NCI-H774 (cell line): ENCODE results near the gene ZNF197.
"Not testable (repeated sequence)": the region's sequence is repeated elsewhere in the genome, so short reads cannot be mapped to it uniquely, and the experiment has no call there.

Experiments used
- DNase-seq: peaks from one replicate; lab custom pipeline; 2025; lab: John Stamatoyannopoulos, UW

Gene ZNF197

GRCh38 chr3:44624749-44625480 is at the start of gene ZNF197:
Gene ZNF197 (plus strand): TSS chr3:44625036. CDS start chr3:44629155, 4,119 bp downstream.
- DNase-seq, result peak; percentile 76

GRCh38 chr3:44576613-44577012 is 48.2 kb upstream of the ZNF197 start:
- DNase-seq, result no peak

GRCh38 chr3:44577354-44577952 is 47.4 kb upstream of the ZNF197 start:
- DNase-seq, result not testable (repeated sequence)

GRCh38 chr3:44578316-44578715 is 46.5 kb upstream of the ZNF197 start:
- DNase-seq, result not testable (repeated sequence)

- not testable (repeated sequence) for DNase-seq
Measured at GRCh38 chr3:44578924-44579515, 45.8 kb upstream of the ZNF197 start.

GRCh38 chr3:44579749-44580148 is 45.1 kb upstream of the ZNF197 start:
- not testable (repeated sequence) for DNase-seq

- not testable (repeated sequence) for DNase-seq
Measured at GRCh38 chr3:44580971-44581370, 43.9 kb upstream of the ZNF197 start.

GRCh38 chr3:44584646-44585501 is 40.0 kb upstream of the ZNF197 start, which contains the start of gene ZNF660:
Gene ZNF660 (plus strand): TSS chr3:44584964. CDS start chr3:44594194, 9,230 bp downstream.
- peak; percentile 47 for DNase-seq

GRCh38 chr3:44596621-44597020 is 28.2 kb upstream of the ZNF197 start:
- DNase-seq, result no peak

GRCh38 chr3:44601749-44602148 is 23.1 kb upstream of the ZNF197 start:
- no peak for DNase-seq

- no peak for DNase-seq
Measured at GRCh38 chr3:44612678-44613077, 12.2 kb upstream of the ZNF197 start.

GRCh38 chr3:44628716-44629115 is 3.9 kb downstream of the ZNF197 start:
- DNase-seq, result no peak

GRCh38 chr3:44632193-44632592 is 7.4 kb downstream of the ZNF197 start:
- no peak for DNase-seq

- DNase-seq, result no peak
Measured at GRCh38 chr3:44642337-44642736, 17.5 kb downstream of the ZNF197 start.

- DNase-seq, result no peak
Measured at GRCh38 chr3:44643024-44643423, 18.2 kb downstream of the ZNF197 start.

GRCh38 chr3:44647771-44648170 is 22.9 kb downstream of the ZNF197 start:
- DNase-seq, result no peak

- DNase-seq, result peak; percentile 71
Measured at GRCh38 chr3:44648564-44649229, 23.9 kb downstream of the ZNF197 start, which contains the start of gene ZNF35. Gene ZNF35 (plus strand): TSS chr3:44648732. CDS start chr3:44651068, 2,336 bp downstream.

- no peak for DNase-seq
Measured at GRCh38 chr3:44649709-44650108, 24.9 kb downstream of the ZNF197 start.

GRCh38 chr3:44654039-44654438 is 29.2 kb downstream of the ZNF197 start:
- DNase-seq, result no peak

GRCh38 chr3:44659015-44659414 is 34.2 kb downstream of the ZNF197 start:
- DNase-seq, result no peak

- DNase-seq, result no peak
Measured at GRCh38 chr3:44659434-44659833, 34.6 kb downstream of the ZNF197 start.
